GM21515 (cell line): Measurements from ENCODE around the gene ROCK2.

Source experiments
- ATAC-seq: cut with Tn5 transposase; IDR thresholded peaks from one replicate; pipeline ENCODE4 v1.9.1; 2021; ENCODE audit not compliant: unreplicated experiment

ROCK2 gene

GRCh38 chr2:11312770-11313471, 31.5 kb downstream of the ROCK2 start:
- ATAC-seq, result no peak

- ATAC-seq, result no peak
These were observed 32.9 kb downstream of the ROCK2 start for GRCh38 chr2:11311543-11311942.

- ATAC-seq, result no peak
These were observed 34.2 kb downstream of the ROCK2 start for GRCh38 chr2:11310212-11310611.

- no peak for ATAC-seq
These were observed 34.7 kb downstream of the ROCK2 start for GRCh38 chr2:11309706-11310105.

GRCh38 chr2:11307764-11308415, 36.5 kb downstream of the ROCK2 start:
- no peak for ATAC-seq

- no peak for ATAC-seq
These were observed 38.5 kb downstream of the ROCK2 start for GRCh38 chr2:11305958-11306357.

- ATAC-seq, result no peak
These were observed 39.1 kb downstream of the ROCK2 start for GRCh38 chr2:11305338-11305737.

- no peak for ATAC-seq
These were observed 40.0 kb downstream of the ROCK2 start for GRCh38 chr2:11304476-11304875.

- ATAC-seq, result no peak
These were observed 41.0 kb downstream of the ROCK2 start for GRCh38 chr2:11303290-11304013.

- no peak for ATAC-seq
These were observed 45.0 kb downstream of the ROCK2 start for GRCh38 chr2:11299439-11299838.

GRCh38 chr2:11298592-11298991, 45.8 kb downstream of the ROCK2 start:
- no peak for ATAC-seq

GRCh38 chr2:11296401-11296800, 48.0 kb downstream of the ROCK2 start:
- ATAC-seq, result no peak

- ATAC-seq, result no peak
These were observed 51.8 kb downstream of the ROCK2 start for GRCh38 chr2:11292464-11293255.

GRCh38 chr2:11290713-11291112, 53.7 kb downstream of the ROCK2 start:
- no peak for ATAC-seq

- ATAC-seq, result no peak
These were observed 54.2 kb downstream of the ROCK2 start for GRCh38 chr2:11290211-11290610.

- no peak for ATAC-seq
These were observed 56.0 kb downstream of the ROCK2 start for GRCh38 chr2:11288431-11288830.

GRCh38 chr2:11286749-11287148, 57.7 kb downstream of the ROCK2 start:
- no peak for ATAC-seq

- no peak for ATAC-seq
These were observed 58.1 kb downstream of the ROCK2 start for GRCh38 chr2:11286323-11286722.

GRCh38 chr2:11285499-11285898, 58.9 kb downstream of the ROCK2 start:
- no peak for ATAC-seq

GRCh38 chr2:11281186-11281585, 63.2 kb downstream of the ROCK2 start:
- ATAC-seq, result no peak

GRCh38 chr2:11280713-11281112, 63.7 kb downstream of the ROCK2 start:
- ATAC-seq, result no peak
